K562 (cell line): ENCODE results near the gene C6orf47. TPM values are rescaled to one million over a fixed set of nuclear protein-coding genes. Genes with fewer than 3 reads are reported as not detected.

Experiments used
- ARID3A ChIP-seq: IDR thresholded peaks from 2 replicates; pipeline ENCODE4 v1.6.1; 2012; ENCODE audit warnings: low read depth, low read length, improper control_type of control experiment, borderline replicate concordance
- EGR1 ChIP-seq: fragments of 450-650 bp; conservative IDR thresholded peaks from 2 replicates; pipeline ENCODE4 v1.6.1; 2017; ENCODE audit warnings: mild to moderate bottlenecking
- KAT7 ChIP-seq: sonication (generic); formaldehyde crosslinking; IDR thresholded peaks from 2 replicates; pipeline ENCODE4 v1.8.0; 2022; ENCODE audit warnings: missing genetic modification reagents, mild to moderate bottlenecking, borderline replicate concordance
- NBN ChIP-seq: fragments of 450-650 bp; IDR thresholded peaks from 2 replicates; pipeline ENCODE4 v1.6.1; 2016; ENCODE audit warnings: low read depth, mild to moderate bottlenecking
- NR4A1 ChIP-seq, 2 experiments: fragments of 250-450 bp in 1 of 2; fragments of 450-650 bp in 1 of 2; sonication (Bioruptor Pico) in 1 of 2; IDR thresholded peaks; 2 replicates each; pipeline versions ENCODE4 v1.4.0 to v1.6.1; 2016 to 2020; ENCODE audit warnings: mild to moderate bottlenecking in 2 of 2, missing compliant biosample characterization in 1 of 2, missing genetic modification characterization in 1 of 2, moderate library complexity in 1 of 2
- THRA ChIP-seq: fragments of 450-650 bp; IDR thresholded peaks from 2 replicates; pipeline ENCODE4 v1.6.1; 2017; ENCODE audit warnings: mild to moderate bottlenecking, moderate library complexity
- ZNF347 ChIP-seq: fragments of 450-650 bp; formaldehyde crosslinking; IDR thresholded peaks from 2 replicates; pipeline ENCODE4 v1.4.0; 2020; ENCODE audit warnings: low read depth, mild to moderate bottlenecking, moderate library complexity
- ZNF644 ChIP-seq: fragments of 200-800 bp; sonication (Bioruptor generic); IDR thresholded peaks from 2 replicates; pipeline ENCODE4 v1.6.1; 2016; ENCODE audit warnings: low read depth, missing genetic modification characterization, missing compliant biosample characterization
- polyA plus RNA-seq, 8 experiments: library from polyadenylated mRNA; depleted of rRNA in 4 of 8; stranded (reverse) in 5 of 8; unstranded in 3 of 8; fragments of >200 nt; fragmentation: Nextera tagmentation in 2 of 8; fragmentation: Illumina TruSeq in 1 of 8; extraction: Ambion mirVana in 2 of 8; extraction: Trizol in 1 of 8; gene quantifications; 2 replicates each; pipeline versions ENCODE4 v1.2.1 to v1.2.3, GENCODE V29; 2011 to 2014; ENCODE audit warnings: inconsistent platforms in 1 of 8, missing spikeins in 1 of 8
- total RNA-seq, 7 experiments: library from RNA; depleted of rRNA in 6 of 7; stranded (reverse); fragments of >200 nt in 6 of 7; fragmentation: Illumina TruSeq in 2 of 7; extraction: Trizol in 2 of 7; gene quantifications; 2 replicates each; pipeline versions ENCODE4 v1.2.1 to v1.2.3, GENCODE V29; 2011 to 2021; ENCODE audit warnings: low replicate concordance in 1 of 7
- TF ChIP-seq, protein P1 (sequence below): sonication (generic); formaldehyde crosslinking; IDR thresholded peaks from 2 replicates; pipeline ENCODE4 v1.8.1; 2023; ENCODE audit warnings: missing genetic modification reagents, mild to moderate bottlenecking, borderline replicate concordance
- TF ChIP-seq, protein P2 (sequence below): fragments of 450-650 bp; formaldehyde crosslinking; conservative IDR thresholded peaks from 2 replicates; pipeline ENCODE4 v1.4.0; 2022; ENCODE audit warnings: mild to moderate bottlenecking, missing genetic modification characterization
- TF ChIP-seq, protein P3 (sequence below): fragments of 150-350 bp; conservative IDR thresholded peaks from 2 replicates; pipeline ENCODE4 v1.6.1; 2014; ENCODE audit warnings: low read length

The C6orf47 gene
- total and polyA plus RNA-seq, 9 of the 15 experiments (the other 6 are each of a cell fraction or from before 2014, with no cell fraction given), result 0.14 to 43.8 (median 27.0) TPM

GRCh38 chr6:31702819-31703716, 42.5 kb upstream of the C6orf47 start, which contains the start of gene ABHD16A (continued):
- TF ChIP-seq, protein P1, sequence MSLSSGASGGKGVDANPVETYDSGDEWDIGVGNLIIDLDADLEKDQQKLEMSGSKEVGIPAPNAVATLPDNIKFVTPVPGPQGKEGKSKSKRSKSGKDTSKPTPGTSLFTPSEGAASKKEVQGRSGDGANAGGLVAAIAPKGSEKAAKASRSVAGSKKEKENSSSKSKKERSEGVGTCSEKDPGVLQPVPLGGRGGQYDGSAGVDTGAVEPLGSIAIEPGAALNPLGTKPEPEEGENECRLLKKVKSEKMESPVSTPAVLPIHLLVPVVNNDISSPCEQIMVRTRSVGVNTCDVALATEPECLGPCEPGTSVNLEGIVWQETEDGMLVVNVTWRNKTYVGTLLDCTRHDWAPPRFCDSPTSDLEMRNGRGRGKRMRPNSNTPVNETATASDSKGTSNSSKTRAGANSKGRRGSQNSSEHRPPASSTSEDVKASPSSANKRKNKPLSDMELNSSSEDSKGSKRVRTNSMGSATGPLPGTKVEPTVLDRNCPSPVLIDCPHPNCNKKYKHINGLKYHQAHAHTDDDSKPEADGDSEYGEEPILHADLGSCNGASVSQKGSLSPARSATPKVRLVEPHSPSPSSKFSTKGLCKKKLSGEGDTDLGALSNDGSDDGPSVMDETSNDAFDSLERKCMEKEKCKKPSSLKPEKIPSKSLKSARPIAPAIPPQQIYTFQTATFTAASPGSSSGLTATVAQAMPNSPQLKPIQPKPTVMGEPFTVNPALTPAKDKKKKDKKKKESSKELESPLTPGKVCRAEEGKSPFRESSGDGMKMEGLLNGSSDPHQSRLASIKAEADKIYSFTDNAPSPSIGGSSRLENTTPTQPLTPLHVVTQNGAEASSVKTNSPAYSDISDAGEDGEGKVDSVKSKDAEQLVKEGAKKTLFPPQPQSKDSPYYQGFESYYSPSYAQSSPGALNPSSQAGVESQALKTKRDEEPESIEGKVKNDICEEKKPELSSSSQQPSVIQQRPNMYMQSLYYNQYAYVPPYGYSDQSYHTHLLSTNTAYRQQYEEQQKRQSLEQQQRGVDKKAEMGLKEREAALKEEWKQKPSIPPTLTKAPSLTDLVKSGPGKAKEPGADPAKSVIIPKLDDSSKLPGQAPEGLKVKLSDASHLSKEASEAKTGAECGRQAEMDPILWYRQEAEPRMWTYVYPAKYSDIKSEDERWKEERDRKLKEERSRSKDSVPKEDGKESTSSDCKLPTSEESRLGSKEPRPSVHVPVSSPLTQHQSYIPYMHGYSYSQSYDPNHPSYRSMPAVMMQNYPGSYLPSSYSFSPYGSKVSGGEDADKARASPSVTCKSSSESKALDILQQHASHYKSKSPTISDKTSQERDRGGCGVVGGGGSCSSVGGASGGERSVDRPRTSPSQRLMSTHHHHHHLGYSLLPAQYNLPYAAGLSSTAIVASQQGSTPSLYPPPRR, result peak; percentile 82
- TF ChIP-seq EGR1 (peak; percentile 39), NR4A1 (CRISPR knock-in tag; IDR thresholded peaks at IDR 0.05) (peak; percentile 76; the same call in 1 of the 2 replicates), NR4A1 (tag; IDR thresholded peaks at IDR 0.05) (no peak), ARID3A (no peak), THRA (no peak), NBN (peak; percentile 62), ZNF644 (tag) (0 out of 2 replicates have a peak, but pooled peaks have one; percentile 40), KAT7 (peak; percentile 60), ZNF347 (CRISPR knock-in tag) (no peak)
- TF ChIP-seq, protein P2, sequence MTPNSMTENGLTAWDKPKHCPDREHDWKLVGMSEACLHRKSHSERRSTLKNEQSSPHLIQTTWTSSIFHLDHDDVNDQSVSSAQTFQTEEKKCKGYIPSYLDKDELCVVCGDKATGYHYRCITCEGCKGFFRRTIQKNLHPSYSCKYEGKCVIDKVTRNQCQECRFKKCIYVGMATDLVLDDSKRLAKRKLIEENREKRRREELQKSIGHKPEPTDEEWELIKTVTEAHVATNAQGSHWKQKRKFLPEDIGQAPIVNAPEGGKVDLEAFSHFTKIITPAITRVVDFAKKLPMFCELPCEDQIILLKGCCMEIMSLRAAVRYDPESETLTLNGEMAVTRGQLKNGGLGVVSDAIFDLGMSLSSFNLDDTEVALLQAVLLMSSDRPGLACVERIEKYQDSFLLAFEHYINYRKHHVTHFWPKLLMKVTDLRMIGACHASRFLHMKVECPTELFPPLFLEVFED (CRISPR knock-in tag), result 0 out of 2 replicates have a peak, but pooled peaks have one; percentile 11
- TF ChIP-seq, protein P3, sequence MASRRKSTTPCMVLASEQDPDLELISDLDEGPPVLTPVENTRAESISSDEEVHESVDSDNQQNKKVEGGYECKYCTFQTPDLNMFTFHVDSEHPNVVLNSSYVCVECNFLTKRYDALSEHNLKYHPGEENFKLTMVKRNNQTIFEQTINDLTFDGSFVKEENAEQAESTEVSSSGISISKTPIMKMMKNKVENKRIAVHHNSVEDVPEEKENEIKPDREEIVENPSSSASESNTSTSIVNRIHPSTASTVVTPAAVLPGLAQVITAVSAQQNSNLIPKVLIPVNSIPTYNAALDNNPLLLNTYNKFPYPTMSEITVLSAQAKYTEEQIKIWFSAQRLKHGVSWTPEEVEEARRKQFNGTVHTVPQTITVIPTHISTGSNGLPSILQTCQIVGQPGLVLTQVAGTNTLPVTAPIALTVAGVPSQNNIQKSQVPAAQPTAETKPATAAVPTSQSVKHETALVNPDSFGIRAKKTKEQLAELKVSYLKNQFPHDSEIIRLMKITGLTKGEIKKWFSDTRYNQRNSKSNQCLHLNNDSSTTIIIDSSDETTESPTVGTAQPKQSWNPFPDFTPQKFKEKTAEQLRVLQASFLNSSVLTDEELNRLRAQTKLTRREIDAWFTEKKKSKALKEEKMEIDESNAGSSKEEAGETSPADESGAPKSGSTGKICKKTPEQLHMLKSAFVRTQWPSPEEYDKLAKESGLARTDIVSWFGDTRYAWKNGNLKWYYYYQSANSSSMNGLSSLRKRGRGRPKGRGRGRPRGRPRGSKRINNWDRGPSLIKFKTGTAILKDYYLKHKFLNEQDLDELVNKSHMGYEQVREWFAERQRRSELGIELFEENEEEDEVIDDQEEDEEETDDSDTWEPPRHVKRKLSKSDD, result no peak
